Activated CD4-positive, alpha-beta T cell treated with anti-CD3 and anti-CD28 coated beads for 4 hours (primary cell): ENCODE results near the gene CFAP69.
"Not testable (repeated sequence)": the region's sequence is repeated elsewhere in the genome, so short reads cannot be mapped to it uniquely, and the experiment has no call there.

Experiments used
- DNase-seq, 2 donors: peaks; one replicate each; pipeline ENCODE4 v3.0.0-alpha.2; 2020

The CFAP69 gene

DNA sequence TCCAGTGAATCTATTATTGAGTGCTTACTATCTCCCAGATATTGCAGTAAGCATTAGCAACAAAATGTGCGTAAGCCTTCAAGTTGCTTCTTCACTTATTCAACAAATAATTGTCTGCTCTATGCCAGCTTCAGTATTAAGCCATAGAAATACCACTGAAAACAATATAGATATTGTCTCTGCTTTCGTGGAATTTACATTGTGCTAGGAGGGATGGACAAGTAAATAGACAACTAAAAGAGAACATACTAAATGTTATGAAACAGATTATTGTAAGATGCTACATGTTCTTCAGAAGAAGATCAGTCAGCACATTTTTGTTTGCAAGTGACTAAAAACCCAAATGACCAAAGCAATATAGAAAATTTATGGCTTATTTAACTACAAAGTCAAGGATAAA lies 27.3 kb downstream of the CFAP69 start:
- DNase-seq = no peak

DNA sequence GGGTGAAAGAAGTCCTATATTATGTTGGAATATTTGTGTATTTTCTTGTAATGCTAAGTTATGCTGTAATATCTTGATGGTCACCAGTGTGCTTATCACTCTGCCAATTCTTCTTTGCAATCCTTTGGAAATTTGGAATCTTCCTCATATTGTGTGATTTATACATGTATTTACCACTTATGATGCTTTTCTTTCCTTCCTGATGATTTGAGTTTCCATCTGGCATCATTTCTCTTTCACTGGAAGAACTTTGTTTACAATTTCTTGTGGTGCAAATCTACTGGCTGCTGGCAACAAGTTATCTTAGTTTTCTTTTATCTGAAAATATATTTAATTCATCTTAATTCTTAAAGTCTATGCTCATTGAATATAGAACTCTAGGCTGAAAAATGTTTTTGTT lies 29.2 kb downstream of the CFAP69 start:
- DNase-seq = no peak

DNA sequence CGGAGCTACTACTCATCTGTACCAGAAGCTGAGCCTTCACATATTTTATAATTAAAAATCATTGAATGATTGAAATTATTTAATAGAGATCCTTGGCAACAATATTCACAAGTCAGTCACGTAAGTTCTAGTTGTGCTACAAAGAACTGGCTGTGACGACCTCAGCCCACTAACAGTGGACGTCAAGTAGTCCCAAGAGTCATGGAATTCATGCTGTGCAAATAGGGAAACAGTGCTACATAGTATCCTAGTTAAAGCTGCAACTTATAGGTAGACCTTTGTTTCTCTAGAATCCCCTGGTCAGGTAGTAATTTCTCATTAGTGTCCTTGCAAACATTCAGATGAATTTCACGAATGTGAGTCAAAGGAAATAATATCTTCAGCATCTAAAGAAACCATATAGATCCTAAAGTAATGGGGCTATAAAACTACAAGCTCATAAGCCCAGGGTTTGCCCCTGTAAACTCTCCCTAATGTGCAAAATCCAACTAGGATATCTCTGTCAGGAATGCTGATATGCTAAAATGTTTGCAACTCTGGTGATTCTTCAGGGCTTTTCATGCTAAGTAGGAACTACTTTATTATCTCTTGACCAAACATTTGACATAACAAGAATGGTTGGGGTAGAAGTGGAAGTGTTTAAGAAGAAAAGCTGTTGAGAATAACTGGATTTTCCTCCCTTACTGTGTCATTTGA lies 31.2 kb downstream of the CFAP69 start:
- no peak for DNase-seq

DNA sequence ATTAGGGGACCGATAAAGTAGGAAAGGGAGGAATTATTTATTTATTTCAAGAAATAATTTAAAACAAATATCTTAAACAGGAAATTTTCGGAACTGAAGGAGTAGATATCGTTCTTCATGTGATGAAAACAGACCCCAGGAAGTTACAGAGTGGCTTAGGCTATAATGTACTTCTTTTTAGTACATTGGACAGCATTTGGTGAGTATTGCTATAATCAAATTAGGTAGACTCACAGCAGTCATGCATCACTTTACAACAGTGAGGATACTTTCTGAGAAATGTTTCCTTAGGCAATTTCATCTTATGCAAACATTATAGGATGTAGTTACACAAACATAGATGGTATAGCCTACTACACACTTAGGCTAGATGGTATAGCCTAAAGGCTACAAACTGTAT lies 43.2 kb downstream of the CFAP69 start:
- no peak for DNase-seq

DNA sequence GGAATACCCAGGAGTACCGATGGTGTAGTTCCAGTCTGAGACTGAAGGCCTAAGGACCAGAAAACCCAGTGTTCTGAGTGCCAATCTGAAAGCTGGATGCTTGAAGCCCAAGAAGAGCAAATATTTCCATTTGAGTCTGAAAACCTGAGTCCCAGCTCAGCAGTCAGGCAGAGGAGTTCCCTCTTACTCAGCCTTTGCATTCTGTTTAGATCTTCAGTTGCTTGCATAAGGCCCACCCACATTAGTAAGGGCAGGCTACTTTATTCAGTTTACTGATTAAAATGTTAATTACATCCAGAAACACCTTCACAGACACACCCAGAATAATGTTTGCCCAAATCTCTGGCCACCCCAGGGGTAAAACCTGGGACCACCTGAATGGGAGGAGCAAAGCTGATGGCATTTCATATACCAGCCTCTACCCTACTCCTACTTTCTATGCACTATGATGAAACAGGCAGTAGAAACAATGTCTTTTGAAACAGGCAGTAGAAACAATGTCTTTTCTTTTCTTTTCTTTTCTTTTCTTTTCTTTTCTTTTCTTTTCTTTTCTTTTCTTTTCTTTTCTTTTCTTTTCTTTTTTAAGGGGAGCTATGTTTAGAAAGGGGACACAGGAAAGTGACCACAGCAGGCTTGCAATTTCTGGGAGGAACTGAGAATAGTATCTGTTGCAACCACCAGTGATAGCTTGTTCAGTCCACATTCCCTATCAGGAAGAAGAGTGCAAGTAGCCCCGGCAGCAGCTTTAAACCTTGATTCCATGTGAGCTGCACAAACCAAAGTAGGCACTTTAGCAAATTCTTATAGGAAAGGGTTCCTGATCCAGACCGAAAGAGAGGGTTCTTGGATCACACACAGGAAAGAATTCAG lies 45.5 kb downstream of the CFAP69 start:
- no peak for DNase-seq

DNA sequence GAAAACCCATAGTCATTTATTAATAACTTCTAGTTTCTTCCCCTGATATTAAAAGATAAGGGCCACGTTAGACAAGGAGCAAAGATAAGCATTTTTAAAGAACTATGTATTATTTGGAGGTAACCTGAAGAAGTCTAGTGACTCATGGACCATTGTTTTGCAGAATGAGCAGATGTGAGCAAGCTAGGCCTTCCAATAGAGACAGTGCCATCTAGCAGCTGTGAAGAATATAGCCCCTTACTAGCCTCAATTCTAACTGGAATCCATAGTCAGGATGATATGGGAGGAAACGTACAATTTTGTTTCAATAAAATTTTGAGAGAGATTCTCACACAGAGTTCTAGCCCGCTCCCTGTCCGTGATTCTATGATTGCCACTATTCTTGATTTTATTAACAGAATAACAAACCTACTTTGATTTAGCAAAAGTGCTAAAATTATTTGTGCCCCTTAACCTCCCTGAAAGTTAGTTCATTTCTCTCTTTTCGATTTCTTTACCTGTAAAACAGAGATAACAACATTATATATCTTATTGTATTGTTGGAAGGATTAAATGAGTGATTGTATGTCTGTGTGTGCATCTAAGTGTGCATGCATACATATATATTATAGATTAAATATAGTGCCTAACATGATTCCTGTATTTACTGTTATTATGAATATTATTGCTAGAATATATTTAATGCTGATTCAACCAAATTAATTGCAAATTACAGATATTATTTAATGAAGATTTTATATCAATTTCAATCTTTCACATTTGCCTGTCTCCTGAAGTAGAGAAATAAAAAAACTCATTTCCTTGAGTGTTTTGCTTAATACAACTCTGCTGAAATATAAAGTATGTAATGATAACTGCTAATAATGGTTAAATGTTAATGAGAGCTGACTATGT lies 53.4 kb downstream of the CFAP69 start:
- DNase-seq = no peak

DNA sequence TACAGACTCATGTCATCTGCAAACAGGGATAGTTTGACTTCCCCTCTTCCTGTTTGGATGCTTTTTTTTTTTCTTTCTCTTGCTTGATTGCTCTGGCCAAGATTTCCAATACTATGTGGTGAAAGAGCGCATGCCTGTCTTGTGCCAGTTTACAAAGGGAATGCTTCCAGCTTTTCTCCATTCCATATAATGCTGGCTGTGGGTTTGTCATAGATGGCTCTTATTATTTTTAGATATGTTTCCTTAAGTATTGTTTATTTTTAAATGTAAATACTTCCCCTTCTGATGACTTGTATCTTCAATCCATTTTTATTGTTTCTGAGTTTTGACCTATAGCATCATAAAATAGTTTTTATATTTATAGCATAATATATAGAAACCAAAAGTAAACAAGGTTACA lies 58.3 kb downstream of the CFAP69 start:
- no peak for DNase-seq

DNA sequence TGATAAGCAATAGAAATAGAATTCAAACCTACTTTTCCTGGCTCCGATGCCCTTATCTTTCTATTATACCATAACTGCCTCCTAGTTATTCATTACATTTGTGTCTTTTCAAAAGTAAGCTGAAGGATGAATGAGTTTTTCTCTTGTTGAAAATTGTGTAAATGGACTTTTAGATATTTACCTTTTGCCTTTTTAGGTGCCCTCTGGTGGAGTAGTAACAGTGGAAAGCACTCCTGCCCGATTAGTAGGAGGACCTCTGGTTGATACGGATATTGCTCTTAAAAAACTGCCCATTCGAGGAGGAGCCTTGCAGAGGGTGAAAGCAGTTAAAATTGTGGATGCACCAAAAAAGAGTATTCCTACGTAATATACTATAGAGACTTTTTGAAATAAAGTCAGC lies 64.9 kb downstream of the CFAP69 start:
- no peak for DNase-seq

DNA sequence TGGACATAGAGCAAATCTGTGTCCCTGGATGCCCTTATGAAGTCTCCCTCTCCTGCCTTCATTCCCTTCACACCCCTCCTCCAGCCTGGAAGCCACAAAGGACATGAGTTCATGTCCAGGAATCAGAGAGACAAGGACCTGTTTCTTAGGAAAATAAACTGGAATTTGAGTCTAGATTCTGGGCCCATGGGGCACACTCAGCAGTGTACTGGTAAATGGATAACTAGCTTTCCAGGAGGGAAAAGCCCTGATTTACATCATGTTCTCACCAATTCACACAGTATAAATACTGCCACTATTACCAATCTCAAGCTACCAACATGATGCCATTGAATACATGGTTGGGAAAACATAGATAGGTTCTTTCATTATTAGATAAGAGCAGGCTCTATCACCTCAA lies 66.2 kb downstream of the CFAP69 start:
- no peak for DNase-seq

DNA sequence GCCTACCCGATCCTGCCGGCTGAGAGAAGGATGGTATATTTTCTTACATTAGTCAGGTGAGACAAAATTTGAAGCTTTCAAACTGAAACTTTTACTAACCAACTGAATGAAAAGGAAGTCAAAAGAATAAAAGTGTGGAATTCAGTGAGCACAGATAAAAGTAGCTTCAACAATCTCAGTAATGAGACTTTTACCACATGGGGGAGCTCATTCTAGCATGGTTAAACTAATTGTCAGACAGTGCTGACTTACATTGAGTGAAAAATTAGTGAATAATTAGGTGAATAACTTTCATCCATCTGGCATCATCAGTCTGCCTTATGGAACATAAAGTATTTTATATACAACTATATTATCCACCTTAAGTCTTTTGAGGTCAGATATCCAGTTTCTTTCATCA lies 67.8 kb downstream of the CFAP69 start:
- no peak for DNase-seq

DNA sequence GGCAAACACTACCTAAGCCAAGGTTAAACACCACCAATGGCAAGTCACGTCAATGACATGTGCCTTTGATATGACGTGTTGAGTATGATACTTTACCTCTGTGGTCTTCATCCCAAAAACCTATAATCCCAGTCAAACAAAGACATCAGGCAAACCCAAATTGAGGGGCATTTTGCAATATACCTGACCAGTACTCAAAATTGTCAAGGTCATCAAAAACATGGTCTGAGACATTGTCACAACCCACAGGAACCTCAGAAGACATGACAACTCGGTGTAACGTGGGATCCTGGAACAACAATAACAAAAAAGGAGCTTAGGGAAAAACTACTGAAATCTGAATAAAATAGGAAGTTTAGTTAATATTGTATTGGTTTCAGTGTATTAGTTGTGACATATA lies 68.9 kb downstream of the CFAP69 start:
- DNase-seq = no peak

DNA sequence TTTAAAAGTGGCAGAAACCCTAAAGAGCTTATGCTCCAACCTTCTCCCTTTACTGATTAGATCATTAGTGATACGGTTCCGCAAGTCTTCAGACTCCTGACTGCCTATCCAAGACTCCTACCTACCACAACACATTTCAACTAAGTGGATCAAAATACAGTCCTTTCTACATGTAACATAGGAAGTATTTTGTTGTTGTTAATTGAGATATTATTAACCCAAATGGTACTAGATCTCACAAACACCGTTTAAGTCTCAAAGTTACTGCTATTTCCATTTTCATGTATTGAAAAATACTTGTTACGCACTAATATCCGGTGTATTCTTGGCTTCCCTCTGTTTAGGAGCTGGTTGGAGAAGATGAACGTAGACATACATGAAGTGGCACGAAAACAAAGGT lies 75.0 kb downstream of the CFAP69 start:
- no peak for DNase-seq

DNA sequence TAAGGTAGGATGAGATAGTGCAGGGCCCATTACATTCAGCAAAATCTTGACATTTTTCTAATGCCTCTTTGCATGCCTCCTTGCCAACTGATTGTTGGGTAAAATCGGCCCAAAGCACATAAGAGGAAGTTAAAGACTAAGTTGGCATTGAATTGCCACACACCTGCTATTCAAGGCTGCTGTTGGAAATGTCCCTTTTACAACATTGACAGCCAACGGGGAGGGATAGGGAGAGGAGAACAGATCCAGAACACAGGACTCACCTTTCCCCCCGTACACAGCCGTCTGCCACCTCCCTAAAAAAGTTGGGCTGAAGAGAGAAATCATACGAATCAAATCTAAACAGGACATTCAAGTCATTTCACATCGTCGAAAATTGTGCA lies 75.4 kb downstream of the CFAP69 start:
- DNase-seq = no peak

DNA sequence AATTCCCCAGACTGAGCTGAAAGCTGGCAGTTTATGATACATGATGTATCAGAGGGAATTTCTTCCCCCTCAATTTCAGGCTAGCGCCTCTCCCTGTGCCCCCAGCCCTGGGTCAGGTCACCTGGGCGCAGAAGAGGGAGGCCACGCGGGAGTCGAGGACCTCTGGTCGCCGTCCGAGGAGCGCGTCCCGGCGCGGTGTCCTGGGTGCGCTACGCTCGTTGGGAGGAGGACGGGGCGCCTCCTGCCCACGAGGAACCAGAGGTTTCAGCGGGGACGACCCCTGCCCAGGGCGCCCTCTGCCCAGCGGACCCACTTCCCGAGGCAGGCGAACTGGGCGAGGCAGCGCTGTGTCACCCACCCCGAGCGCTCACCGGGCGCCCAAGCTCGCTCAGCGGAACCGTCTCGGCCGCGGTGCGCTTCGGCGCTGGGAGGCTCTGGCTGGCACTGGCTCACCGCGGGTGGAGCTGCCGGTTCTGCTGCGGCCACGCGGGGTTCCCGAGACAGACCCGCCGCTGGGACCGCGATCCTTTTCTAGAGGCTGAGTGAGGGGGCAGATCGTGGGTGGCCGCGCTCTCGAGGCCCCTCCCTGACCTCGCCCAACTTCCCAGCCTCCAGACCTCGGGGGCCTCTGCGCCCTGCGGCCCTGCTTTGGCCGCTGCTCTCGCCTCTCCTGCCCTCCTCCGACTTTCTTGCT lies 76.0 kb downstream of the CFAP69 start, which contains the start of gene FAM237B:
TSS of gene FAM237B (minus strand) at position 504 of the 694 bp plus-strand sequence. CDS start 1,556 bp downstream, outside the sequence.
- no peak for DNase-seq

DNA sequence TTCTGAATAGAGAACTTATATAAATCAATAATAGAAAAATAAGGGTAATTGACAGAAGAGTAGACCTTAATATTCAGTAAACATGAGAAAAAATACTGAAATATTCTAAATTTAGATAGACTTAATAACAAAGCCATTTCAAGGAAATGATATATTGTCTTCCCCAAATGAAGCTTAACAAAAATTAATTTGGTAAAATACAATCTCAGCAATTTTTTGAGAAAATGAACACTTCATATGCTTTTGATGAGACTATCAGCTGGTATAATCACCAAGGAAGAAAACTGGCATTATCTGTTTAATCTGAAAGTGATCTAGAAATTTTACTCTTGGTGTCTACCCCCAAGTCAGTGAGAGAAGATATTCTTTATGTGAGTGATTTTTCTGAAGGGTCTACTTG lies 77.9 kb downstream of the CFAP69 start:
- DNase-seq = no peak

DNA sequence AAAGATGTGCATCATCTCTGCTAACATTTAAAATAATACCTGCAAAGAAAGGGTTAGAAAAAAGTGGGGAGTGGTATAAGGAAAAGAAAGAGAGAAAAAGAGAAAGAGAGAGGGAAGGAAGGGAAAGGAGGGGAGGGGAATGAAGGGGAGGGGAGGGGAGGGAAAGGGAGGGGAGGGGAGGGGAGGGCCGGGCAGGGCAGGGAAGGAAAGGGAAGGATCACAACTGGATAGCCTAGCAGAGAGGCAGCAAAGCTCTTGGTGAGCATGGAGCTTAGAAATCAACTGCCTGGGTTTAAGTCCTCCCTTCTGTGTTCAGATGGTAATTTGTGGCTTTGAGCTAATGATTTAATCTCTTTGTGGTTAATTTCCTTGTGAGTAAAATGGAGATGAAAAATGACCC lies 81.5 kb downstream of the CFAP69 start:
- no peak for DNase-seq

DNA sequence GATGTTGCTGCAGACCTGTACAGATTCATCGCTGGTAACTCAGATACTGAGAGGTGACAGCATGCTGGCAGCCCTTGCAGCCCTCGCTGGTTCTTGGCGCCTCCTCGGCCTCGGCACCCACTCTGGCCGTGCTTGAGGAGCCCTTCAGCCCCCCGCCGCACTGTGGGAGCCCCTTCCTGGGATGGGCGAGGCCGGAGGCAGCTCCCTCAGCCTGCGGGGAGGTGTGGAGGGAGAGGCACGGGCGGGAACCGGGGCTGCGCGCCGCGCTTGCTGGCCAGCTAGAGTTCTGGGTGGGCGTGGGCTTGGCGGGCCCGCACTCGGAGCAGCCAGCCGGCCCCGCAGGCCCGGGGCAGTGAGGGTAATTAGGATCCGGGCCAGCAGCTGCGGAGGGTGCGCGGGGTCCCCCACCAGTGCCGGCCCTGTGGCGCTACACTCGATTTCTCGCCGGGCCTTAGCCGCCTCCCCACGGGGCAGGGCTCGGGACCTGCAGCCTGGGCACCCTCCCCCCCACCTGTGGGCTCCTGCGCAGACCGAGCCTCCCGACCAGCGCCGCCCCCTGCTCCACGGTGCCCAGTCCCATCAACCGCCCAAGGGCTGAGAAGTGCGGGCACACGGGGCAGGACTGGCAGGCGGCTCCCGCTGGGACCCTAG lies 89.3 kb downstream of the CFAP69 start:
- no peak for DNase-seq

DNA sequence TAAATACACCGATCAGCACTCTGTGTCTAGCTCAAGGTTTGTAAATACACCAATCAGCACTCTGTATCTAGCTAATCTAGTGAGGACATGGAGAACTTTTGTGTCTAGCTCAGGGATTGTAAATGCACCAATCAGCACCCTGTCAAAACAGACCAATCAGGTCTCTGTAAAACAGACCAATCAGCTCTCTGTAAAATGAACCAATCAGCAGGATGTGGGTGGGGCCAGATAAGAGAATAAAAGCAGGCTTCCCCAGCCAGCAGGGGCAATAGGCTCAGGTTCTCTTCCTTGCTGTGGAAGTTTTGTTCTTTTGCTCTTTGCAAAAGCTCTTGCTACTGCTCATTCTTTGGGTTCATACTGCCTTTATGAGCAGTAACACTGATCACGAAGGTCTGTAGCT lies 90.0 kb downstream of the CFAP69 start:
- DNase-seq = not testable (repeated sequence)

DNA sequence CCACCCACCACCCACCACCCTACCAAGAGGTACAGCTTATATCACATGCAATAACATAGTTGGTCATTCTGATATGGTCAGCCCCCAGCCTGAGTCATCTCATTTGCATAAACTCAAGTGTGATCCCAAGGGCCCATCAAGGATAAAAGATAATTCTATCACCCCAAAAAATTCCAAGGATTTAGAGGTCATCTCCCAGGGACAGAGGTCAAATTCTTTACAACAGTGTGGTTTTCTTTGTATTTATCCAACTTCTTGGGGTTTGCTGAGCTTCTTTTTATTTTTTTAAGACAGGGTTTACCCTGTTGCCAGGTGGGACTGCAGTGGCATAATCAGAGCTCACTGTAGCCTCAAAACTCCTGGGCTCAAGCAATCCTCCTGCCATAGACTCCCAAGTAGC lies 92.1 kb downstream of the CFAP69 start:
- no peak for DNase-seq

DNA sequence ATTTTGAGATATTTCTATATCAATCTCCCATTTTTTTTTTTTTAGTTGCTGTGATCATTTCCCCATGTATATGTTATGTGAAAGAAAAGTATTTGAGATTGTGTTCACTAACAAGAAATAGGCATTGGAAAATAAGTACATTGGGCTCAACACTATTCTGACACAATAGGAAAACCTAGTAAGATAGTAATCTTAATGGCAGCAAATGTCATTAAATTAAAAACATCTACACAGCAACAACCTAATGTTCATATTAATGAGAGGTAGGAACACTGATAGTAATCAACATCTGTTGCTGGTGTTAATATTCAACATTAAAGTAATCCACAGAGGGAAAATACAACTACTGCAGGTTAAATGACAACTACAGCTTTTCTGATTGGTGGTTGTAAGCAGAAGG lies 100.0 kb downstream of the CFAP69 start:
- no peak for DNase-seq

DNA sequence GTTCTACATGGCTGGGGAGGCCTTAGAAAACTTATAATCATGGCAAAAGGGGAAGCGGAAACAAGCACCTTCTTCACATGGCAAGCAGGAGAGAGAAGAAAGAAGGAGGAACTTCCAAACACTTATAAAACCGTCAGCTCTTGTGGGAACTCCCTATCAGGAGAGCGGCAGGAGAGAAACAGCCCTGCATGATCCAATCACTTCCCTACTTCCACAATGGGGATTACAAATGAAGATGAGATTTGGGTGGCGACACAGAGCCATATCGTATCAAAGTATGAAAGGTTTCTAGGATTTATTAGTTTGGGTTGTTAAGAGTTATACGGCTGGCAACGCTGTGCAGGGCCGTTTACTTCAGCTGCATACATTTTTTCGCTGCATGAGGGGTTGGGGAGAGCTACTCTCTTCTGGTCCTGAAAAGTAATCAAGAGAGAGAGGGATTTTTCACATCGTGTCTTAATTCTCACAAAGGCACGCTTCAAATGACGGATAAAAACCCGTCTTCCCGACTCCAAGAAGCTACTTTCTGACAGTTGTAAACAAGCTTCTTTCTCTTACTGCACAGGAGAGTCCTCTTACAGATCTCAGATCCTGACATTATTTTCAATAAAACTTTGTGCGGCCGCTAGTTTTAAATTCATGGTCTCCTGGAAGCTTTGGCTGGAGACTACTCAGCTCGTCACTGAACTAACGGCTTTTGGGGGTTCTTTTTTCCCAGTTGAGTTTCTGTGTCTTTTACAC lies 100.8 kb downstream of the CFAP69 start:
- no peak for DNase-seq
